ENCODE measurements around the gene PINK1. TPM values are rescaled to one million over a fixed set of nuclear protein-coding genes. Genes with fewer than 3 reads are reported as not detected.

PINK1 gene
- polyA plus RNA-seq, 1 of the 3 experiments (the other 2 are of a cell fraction) = 24.4 TPM

DNA sequence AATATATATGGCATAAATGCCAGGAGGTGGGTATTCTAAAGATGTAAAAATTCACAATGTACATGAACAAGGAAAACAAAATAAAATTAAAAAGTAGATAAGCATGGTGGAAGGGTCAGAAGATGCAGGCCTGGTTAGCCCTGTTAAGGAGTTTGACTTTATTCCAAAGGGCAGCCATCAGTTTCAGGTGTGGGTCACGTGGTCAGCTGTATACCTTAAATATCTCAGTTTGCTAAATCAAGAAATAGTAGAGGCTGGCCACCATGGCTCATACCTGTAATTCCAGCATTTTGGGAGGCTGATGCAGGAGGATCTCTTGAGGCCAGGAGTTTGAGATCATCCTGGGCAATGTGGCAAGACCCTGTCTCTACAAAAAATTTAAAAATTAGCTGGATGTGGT, 8.5 kb upstream of the PINK1 start:
- ChIA-PET POLR2A (no interaction called here), CTCF (interaction anchor here (0.7 to 2.5 kb wide), 3 partner anchors 9 to 49 kb away, joined by 3 to 12 read pairs (median 3); partner anchors contain the start of gene PINK1)
- Histone ChIP-seq H3K9me2 (no peaks in the 10 kb centered on the region), H4K20me1 (ENCODE audit: insufficient read depth) (no peaks in the 10 kb centered on the region), H3K79me2 (ENCODE audit: insufficient read depth) (no peaks in the 10 kb centered on the region), H2AFZ (ENCODE audit: low read depth) (no peak overlapping the region), H3F3A (replicated peaks; ENCODE audit: insufficient read depth) (no peaks in the 10 kb centered on the region), H3K9me3 (no peaks in the 10 kb centered on the region), H3K4me3 (ENCODE audit: low read depth in 2 of 2, low read length in 1 of 2) (no peak overlapping the region), H3K4me1 (ENCODE audit: control insufficient read depth in 1 of 2, insufficient read depth in 2 of 2, low read depth in 1 of 2, low read length in 1 of 2) (no peaks in the 10 kb centered on the region; a peak in 1 of 4 replicates), H3K36me3 (replicated peaks in 1 of 2; ENCODE audit: control insufficient read depth in 1 of 2, insufficient read depth in 2 of 2, low read length in 1 of 2) (no peaks in the 10 kb centered on the region), H3K9ac (no peak overlapping the region), H3K27ac (ENCODE audit: low read depth in 2 of 2, low read length in 1 of 2) (no peak overlapping the region), H3K27me3 (ENCODE audit: insufficient read depth) (no peaks in the 10 kb centered on the region), H3K4me2 (no peak overlapping the region)
- no peak for DNase-seq
- 50% methylated on average over 1 of the region's 1 CpG for WGBS (ENCODE audit: low lambda C conversion rate)
- TF ChIP-seq FOSL2 (IDR thresholded peaks at IDR 0.05; ENCODE audit: borderline replicate concordance, low read depth) (no peak), POLR2AphosphoS5 (IDR thresholded peaks at IDR 0.05; ENCODE audit: low read depth, low read length) (no peak), RFX5 (IDR thresholded peaks at IDR 0.05; ENCODE audit: low read length) (no peak), ELF1 (IDR thresholded peaks at IDR 0.05) (no peak)

DNA sequence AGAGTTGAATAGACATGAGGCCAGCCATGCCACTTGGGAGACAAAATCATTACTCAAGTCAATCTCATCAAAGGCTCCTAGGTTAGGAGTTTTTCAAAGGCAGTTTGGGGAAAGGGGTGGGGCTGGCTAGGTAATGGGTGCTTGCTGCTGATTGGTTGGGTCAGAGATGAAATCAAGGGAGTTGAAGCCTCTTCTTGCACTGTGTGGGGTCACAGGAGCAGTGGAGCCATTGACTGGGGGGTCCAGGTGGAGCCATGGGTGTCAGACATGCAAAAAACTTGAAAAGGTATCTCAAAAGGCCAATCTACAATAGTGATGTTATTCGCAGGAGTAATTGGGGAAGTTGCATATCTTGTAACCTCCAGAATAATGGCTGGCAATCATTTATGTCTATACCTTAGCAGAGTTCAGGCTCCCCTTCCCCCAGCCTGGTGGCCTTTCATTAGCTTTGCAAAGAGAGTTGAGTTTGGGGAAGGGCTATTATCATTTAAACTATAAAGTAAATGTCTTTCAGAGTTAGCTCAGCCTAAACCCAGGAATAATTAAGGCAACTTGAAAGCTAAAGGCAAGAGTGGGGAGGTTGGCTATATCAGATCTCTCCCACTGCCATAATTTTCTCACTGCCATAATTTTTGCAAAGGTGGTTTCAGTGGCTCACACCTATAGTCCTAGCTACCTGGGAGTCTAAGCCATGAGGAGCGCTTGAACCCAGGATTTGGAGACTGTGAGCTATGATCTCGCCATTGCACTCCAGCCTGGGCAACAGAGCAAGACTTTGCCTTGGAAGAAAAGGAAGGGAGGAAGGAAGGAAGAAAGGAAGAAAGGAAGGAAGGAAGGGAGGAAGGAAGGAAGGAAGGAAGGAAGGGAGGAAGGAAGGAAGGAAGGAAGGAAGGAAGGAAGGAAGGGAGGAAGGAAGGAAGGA, 7.8 kb upstream of the PINK1 start:
- TF ChIP-seq NRF1 (IDR thresholded peaks at IDR 0.05; ENCODE audit: low read depth, low read length) (no peak), GABPA (IDR thresholded peaks at IDR 0.05; ENCODE audit: low read depth) (no peak), RCOR1 (IDR thresholded peaks at IDR 0.05; ENCODE audit: low read length) (no peak), FOXM1 (IDR thresholded peaks at IDR 0.05; ENCODE audit: low read depth) (no peak), TEAD4 (IDR thresholded peaks at IDR 0.05; ENCODE audit: borderline replicate concordance, insufficient read depth) (no peak), EP300 (IDR thresholded peaks at IDR 0.05; ENCODE audit: borderline replicate concordance in 1 of 2, low read depth in 1 of 2, low read length in 1 of 2) (no peak), MXI1 (IDR thresholded peaks at IDR 0.05; ENCODE audit: low read depth, low read length) (no peak), CHD2 (IDR thresholded peaks at IDR 0.05; ENCODE audit: low read length, partially characterized antibody) (no peak)
- TF ChIP-seq, protein P1, sequence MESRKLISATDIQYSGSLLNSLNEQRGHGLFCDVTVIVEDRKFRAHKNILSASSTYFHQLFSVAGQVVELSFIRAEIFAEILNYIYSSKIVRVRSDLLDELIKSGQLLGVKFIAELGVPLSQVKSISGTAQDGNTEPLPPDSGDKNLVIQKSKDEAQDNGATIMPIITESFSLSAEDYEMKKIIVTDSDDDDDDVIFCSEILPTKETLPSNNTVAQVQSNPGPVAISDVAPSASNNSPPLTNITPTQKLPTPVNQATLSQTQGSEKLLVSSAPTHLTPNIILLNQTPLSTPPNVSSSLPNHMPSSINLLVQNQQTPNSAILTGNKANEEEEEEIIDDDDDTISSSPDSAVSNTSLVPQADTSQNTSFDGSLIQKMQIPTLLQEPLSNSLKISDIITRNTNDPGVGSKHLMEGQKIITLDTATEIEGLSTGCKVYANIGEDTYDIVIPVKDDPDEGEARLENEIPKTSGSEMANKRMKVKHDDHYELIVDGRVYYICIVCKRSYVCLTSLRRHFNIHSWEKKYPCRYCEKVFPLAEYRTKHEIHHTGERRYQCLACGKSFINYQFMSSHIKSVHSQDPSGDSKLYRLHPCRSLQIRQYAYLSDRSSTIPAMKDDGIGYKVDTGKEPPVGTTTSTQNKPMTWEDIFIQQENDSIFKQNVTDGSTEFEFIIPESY (IDR thresholded peaks at IDR 0.05; ENCODE audit: borderline replicate concordance, low read depth) = no peak
- no peak overlapping the region for H3K4me2 ChIP-seq
- ChIA-PET CTCF (interaction anchor here (2.5 kb wide), 1 partner anchor 8 kb away, joined by 12 read pairs; the partner anchor contains the start of gene PINK1), POLR2A (no interaction called here)
- no peak overlapping the region for H3K9ac ChIP-seq
- no peaks in the 10 kb centered on the region for H3F3A ChIP-seq (replicated peaks; ENCODE audit: insufficient read depth)
- no peak overlapping the region for H3K27ac ChIP-seq (ENCODE audit: low read depth in 2 of 2, low read length in 1 of 2)
- no peaks in the 10 kb centered on the region for H4K20me1 ChIP-seq (ENCODE audit: insufficient read depth)
- H3K9me2 ChIP-seq = no peaks in the 10 kb centered on the region
- H3K4me1 ChIP-seq (ENCODE audit: control insufficient read depth in 1 of 2, insufficient read depth in 2 of 2, low read depth in 1 of 2, low read length in 1 of 2) = no peaks in the 10 kb centered on the region; a peak in 1 of 4 replicates
- H3K27me3 ChIP-seq (ENCODE audit: insufficient read depth) = no peaks in the 10 kb centered on the region
- H2AFZ ChIP-seq (ENCODE audit: low read depth) = no peak overlapping the region
- H3K79me2 ChIP-seq (ENCODE audit: insufficient read depth) = no peaks in the 10 kb centered on the region
- no peak for DNase-seq
- no peaks in the 10 kb centered on the region for H3K9me3 ChIP-seq
- WGBS (ENCODE audit: low lambda C conversion rate) = 76% methylated on average over 3 of the region's 3 CpGs
- no peak overlapping the region for H3K4me3 ChIP-seq (ENCODE audit: low read depth in 2 of 2, low read length in 1 of 2)
- H3K36me3 ChIP-seq (replicated peaks in 1 of 2; ENCODE audit: control insufficient read depth in 1 of 2, insufficient read depth in 2 of 2, low read length in 1 of 2) = no peaks in the 10 kb centered on the region
